AG09319 (cell line): ENCODE data around the gene S100A9.

Experiments
- DNase-seq: peaks from one replicate; pipeline ENCODE4 v3.0.0-alpha.2; 2010; ENCODE audit warnings: low read depth; ENCODE audit errors: extremely low read depth
- TF ChIP-seq, protein P1 (sequence below): IDR thresholded peaks from 2 replicates; pipeline ENCODE4 v1.5.1; 2011; ENCODE audit warnings: low read depth, mild to moderate bottlenecking, inconsistent platforms, low read length, moderate library complexity

Gene S100A9

DNA sequence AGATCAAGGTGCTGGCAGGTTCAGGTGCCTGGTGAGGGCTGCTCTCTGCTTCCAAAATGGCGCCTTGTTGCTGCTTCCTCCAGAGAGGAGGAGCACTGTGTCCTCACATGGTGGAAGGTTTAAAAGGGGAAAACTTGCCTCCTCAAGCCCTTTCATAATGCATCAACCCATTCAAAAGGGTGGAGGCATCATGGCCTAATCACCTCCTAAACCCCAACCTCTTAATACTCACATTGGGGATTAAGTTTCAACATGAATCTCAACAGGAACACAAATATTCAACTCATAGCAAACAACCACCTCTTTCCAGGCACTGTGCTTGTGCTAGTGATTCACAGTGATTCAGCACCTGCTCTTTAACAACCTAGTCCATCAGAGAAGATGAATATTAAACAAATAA lies 13.6 kb downstream of the S100A9 start:
- DNase-seq = no peak
- TF ChIP-seq, protein P1, sequence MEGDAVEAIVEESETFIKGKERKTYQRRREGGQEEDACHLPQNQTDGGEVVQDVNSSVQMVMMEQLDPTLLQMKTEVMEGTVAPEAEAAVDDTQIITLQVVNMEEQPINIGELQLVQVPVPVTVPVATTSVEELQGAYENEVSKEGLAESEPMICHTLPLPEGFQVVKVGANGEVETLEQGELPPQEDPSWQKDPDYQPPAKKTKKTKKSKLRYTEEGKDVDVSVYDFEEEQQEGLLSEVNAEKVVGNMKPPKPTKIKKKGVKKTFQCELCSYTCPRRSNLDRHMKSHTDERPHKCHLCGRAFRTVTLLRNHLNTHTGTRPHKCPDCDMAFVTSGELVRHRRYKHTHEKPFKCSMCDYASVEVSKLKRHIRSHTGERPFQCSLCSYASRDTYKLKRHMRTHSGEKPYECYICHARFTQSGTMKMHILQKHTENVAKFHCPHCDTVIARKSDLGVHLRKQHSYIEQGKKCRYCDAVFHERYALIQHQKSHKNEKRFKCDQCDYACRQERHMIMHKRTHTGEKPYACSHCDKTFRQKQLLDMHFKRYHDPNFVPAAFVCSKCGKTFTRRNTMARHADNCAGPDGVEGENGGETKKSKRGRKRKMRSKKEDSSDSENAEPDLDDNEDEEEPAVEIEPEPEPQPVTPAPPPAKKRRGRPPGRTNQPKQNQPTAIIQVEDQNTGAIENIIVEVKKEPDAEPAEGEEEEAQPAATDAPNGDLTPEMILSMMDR = no peak

DNA sequence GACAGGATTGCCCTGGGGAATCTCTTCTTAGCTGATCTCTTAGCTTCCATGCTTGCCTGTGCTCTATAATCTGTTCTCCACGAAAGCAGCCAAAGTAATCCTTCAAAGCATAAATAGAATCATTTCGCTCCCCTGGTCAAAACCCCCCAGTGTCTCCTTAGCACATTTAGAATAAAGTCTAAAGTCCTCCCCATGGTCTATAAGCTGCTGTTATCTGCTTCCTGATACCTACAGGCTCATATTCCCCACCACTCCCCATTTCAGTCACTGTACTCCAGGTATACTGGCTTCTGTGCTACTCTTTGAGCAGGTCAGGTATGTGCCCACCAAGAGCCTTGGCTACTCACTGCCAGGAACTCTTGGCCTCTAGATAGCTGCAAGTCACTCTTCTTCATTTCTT lies 14.9 kb downstream of the S100A9 start:
- no peak for DNase-seq

GRCh38 chr1:153374071-153374470 lies 16.4 kb downstream of the S100A9 start:
- no peak for DNase-seq
- TF ChIP-seq, protein P1 = no peak

More for the DNA sequence above, 14.9 kb downstream of the S100A9 start:
- TF ChIP-seq, protein P1 = no peak

- TF ChIP-seq, protein P1 = no peak
- DNase-seq = peak; percentile 44
These were observed 17.9 kb downstream of the S100A9 start, which contains the start of gene S100A12 for GRCh38 chr1:153375511-153375910. Gene S100A12 (minus strand): TSS chr1:153375621. CDS start chr1:153374592, 1,029 bp downstream.

DNA sequence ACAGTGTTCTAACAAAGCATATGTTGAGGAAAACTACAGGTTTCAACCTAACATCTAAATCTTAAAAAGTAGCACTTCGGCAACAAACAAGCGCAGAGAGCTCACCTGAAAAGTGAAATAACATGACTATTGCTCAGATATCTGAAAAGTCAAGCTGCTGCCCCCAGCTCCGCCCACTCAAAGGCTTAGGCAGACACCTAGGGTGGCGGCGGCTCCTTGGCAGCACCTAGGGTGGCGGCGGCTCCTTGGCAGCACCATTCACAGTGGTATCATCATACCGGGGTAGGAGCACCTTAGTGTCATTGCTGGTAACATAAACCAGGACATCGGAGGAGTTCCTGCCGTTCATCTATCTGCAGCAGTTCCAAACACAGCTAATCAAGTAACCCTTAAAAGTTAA lies 21.9 kb downstream of the S100A9 start:
- TF ChIP-seq, protein P1 = no peak
- DNase-seq = no peak

DNA sequence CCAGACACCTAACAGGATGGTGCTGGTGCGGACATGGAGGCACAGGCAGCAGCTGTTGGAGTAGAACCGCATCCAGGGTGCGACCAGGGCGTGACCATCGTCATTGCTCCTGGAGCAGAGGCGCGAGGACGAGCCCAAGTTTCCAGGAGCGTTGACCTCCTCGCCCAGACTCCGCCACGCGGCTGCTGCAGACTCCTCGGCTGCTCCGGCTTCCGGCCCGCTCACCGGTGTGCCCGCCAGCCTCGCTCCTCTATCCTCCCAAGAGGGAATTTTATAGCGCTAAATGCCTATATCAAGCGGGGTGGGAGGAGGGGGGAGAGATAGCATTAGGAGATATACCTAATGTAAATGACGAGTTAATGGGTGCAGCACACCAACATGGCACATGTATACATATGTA lies 23.1 kb downstream of the S100A9 start:
- TF ChIP-seq, protein P1 = no peak
- no peak for DNase-seq

DNA sequence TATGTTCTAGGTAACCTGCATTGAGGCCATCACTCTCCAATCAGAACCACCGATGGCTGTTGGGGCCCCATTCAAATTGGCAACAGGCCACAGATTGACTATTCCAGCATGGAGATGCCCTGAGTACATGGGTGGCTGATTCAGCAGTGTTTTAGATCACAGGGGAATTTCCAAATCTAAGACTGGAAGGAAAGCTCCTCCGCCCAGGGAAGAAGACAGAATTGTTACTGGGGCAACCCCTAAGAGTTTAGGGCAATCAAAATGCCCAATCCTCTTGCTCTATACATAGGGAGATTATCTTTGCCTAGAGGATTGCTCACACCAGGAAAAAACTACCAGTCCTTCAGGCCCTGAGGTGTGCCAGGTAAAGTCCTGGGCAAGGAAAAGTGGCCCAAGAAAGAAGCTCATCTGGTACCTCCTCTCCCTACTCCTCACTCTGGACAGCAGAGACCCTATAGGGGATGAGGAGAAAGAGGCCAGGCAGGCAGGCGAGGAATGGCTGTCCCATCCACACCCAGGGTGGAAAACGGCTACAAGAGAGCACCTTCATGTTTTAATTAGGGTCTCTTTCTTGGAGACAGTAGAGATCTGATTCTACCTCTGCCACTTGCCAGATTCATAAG lies 27.4 kb downstream of the S100A9 start:
- TF ChIP-seq, protein P1 = no peak

More for the DNA sequence above, 27.4 kb downstream of the S100A9 start:
- DNase-seq = no peak
